Neural progenitor cell (in vitro differentiated cells): ENCODE data around the gene ARL15.

ENCODE experiments used
- EZH2 ChIP-seq: fragments of 200-600 bp; sonication (generic); IDR thresholded peaks from 2 replicates; pipeline ENCODE4 v1.6.1; 2017; ENCODE audit warnings: antibody characterized with exemption, mild to moderate bottlenecking, moderate library complexity
- TF ChIP-seq, protein P1 (sequence below): fragments of 200-600 bp; sonication (generic); IDR thresholded peaks from 2 replicates; pipeline ENCODE4 v1.5.1; 2017; ENCODE audit warnings: antibody characterized with exemption, mild to moderate bottlenecking

DNA sequence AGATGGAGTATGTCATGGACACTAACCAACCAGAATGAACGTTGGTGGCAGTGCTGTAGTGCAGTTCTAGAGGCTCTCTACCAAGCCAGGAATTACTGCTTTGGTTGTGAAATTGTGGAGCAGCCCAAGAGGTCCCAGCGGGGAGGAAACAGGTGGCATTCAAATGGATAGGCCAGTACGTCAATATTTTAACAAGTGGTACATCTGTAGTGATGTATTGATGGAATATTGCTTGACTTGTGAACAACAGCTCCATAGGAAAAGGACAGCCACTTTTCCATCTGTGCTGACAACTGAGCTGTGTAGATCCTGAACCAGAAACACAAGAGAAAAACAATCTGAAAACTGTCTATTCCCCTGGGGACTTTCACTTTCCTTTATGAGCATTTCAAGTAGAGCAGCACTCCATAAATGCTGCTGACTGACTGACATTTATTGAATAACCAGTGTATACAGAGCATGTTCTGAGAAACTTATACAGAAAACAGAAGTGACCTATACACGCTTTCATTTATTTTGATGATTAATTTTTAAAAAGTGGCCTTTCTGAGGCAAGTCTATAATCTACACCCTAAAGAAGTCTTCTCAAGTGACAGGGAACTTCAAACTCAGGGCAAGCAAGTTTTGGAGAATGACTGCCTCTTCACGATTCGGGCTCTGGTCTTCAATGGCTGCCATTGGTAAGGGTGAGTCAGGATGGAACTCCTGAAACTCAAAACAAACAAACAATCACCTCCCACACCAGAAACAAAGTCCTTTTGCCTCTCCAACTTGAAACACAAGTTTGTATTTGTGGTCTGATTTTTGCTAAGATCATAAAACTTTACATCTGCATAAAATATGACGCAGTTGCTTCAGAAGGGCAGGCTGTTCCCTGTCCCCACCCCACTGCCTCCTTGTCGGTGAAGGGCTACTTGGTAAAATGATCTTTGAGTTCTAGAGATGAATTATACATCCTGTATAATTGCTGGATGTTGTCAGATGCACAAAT lies 387.6 kb downstream of the ARL15 start:
- TF ChIP-seq, protein P1, sequence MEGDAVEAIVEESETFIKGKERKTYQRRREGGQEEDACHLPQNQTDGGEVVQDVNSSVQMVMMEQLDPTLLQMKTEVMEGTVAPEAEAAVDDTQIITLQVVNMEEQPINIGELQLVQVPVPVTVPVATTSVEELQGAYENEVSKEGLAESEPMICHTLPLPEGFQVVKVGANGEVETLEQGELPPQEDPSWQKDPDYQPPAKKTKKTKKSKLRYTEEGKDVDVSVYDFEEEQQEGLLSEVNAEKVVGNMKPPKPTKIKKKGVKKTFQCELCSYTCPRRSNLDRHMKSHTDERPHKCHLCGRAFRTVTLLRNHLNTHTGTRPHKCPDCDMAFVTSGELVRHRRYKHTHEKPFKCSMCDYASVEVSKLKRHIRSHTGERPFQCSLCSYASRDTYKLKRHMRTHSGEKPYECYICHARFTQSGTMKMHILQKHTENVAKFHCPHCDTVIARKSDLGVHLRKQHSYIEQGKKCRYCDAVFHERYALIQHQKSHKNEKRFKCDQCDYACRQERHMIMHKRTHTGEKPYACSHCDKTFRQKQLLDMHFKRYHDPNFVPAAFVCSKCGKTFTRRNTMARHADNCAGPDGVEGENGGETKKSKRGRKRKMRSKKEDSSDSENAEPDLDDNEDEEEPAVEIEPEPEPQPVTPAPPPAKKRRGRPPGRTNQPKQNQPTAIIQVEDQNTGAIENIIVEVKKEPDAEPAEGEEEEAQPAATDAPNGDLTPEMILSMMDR, result no peak
- no peak for TF ChIP-seq EZH2
